ENCODE measurements around the gene ZFHX3. TPM values are rescaled to one million over a fixed set of nuclear protein-coding genes. Genes with fewer than 3 reads are reported as not detected.

The ZFHX3 gene
- polyA plus RNA-seq, 1 donor (not counting 4 experiments of a cell fraction or from before 2014, with no cell fraction given) = 1.2 TPM

DNA sequence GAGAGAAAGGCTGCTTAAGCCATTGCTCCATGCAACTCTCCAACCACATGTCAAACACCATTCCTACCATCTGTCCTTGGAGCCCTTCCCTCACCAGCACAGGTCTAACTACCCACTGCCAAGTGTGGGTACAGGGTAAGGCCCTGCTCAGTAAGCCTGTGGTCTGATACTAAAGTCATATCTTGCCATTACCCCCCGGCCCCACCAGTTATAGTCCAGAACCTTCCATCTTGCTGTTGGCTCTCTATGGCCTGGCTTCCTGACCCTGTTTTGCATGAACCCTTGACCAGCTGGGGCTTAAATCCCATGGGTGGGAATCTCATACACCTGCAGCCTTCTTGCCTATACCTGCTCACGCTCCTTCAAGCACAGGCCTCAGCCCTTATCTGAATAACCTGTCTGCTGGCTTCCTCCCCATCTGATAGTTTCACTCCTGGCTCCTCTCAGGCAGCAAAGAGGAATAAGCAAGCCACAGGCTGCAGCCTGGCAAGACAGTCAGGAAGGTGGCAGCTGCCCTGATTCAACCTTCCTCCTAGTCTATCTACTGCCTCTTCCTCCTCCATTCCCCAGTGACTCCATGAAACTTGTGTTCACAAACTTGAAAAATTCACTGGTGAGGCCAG, 64.1 kb downstream of the ZFHX3 start:
- H3K9me3 ChIP-seq (ENCODE audit: control insufficient read depth, low read depth, low read length) = no peaks in the 10 kb centered on the region

DNA sequence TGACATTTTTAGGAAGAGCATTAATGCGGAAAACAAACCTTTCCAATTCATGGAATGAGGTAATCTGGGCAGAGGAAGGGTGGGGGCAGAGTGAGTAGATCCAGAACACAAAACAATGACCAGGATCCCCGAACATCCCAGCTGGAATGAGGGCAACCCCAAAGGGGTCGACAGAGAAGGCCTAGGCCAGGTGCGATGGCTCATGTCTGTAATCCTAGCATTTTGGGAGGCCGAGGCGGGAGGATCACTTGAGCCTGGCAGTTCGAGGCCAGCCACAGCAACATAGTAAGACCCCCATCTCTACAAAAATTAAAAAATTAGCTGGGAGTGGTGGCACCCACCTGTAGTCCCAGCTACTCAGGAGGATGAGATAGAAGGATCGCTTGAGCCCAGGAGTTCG, 64.7 kb downstream of the ZFHX3 start:
- Histone ChIP-seq H3K4me2 (ENCODE audit: control insufficient read depth, extremely low read depth, insufficient read depth, low read depth, low read length) (no peak overlapping the region), H3K27ac (ENCODE audit: control insufficient read depth, insufficient read depth, low read length) (no peak overlapping the region), H3K9ac (ENCODE audit: control insufficient read depth, extremely low read depth, insufficient read depth, low read length) (no peak overlapping the region), H3K9me1 (ENCODE audit: control insufficient read depth, extremely low read depth, insufficient read depth, low read length) (peaks cover 2% of the 10 kb centered on the region), H4K20me1 (ENCODE audit: control insufficient read depth, extremely low read depth, insufficient read depth, low read length) (peaks cover 3% of the 10 kb centered on the region), H3K79me2 (ENCODE audit: control insufficient read depth, insufficient read depth, low read length) (peaks cover 31% of the 10 kb centered on the region), H3K9me3 (ENCODE audit: control insufficient read depth, low read depth, low read length) (no peaks in the 10 kb centered on the region), H3K4me3 (ENCODE audit: control insufficient read depth in 2 of 3, extremely low read depth in 1 of 3, insufficient read depth in 2 of 3, low read depth in 1 of 3, low read length in 3 of 3) (no peak overlapping the region), H3K36me3 (ENCODE audit: control insufficient read depth in 2 of 2, extremely low read depth in 1 of 2, insufficient read depth in 2 of 2, low read length in 2 of 2) (no peaks in the 10 kb centered on the region), H3K4me1 (ENCODE audit: control insufficient read depth, extremely low read depth, insufficient read depth, low read length) (peaks cover 21% of the 10 kb centered on the region), H3K27me3 (ENCODE audit: control insufficient read depth, extremely low read depth, insufficient read depth, low read length) (no peaks in the 10 kb centered on the region), H2AFZ (ENCODE audit: control insufficient read depth, low read length) (no peak overlapping the region)
- FAIRE-seq (no peak), DNase-seq (ENCODE audit: low read depth, low spot score) (no peak)
- TF ChIP-seq, protein P1, sequence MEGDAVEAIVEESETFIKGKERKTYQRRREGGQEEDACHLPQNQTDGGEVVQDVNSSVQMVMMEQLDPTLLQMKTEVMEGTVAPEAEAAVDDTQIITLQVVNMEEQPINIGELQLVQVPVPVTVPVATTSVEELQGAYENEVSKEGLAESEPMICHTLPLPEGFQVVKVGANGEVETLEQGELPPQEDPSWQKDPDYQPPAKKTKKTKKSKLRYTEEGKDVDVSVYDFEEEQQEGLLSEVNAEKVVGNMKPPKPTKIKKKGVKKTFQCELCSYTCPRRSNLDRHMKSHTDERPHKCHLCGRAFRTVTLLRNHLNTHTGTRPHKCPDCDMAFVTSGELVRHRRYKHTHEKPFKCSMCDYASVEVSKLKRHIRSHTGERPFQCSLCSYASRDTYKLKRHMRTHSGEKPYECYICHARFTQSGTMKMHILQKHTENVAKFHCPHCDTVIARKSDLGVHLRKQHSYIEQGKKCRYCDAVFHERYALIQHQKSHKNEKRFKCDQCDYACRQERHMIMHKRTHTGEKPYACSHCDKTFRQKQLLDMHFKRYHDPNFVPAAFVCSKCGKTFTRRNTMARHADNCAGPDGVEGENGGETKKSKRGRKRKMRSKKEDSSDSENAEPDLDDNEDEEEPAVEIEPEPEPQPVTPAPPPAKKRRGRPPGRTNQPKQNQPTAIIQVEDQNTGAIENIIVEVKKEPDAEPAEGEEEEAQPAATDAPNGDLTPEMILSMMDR (optimal IDR thresholded peaks at IDR 0.05 in 1 of 3, IDR thresholded peaks at IDR 0.05 in 1 of 3, conservative IDR thresholded peaks at IDR 0.05 in 1 of 3; ENCODE audit: extremely low read depth in 1 of 3, insufficient read depth in 2 of 3, low read length in 3 of 3) = no peak
- TF ChIP-seq EZH2 (IDR thresholded peaks at IDR 0.05; ENCODE audit: low read length) = no peak
- dilution Hi-C loops (cut with MboI; ENCODE audit: extremely low pct_ligation_motif_present, low sequenced_read_pairs) = no loop called here

More for the DNA sequence above, 64.1 kb downstream of the ZFHX3 start:
- Histone ChIP-seq H3K9me1 (ENCODE audit: control insufficient read depth, extremely low read depth, insufficient read depth, low read length) (peaks cover 2% of the 10 kb centered on the region), H3K36me3 (ENCODE audit: control insufficient read depth in 2 of 2, extremely low read depth in 1 of 2, insufficient read depth in 2 of 2, low read length in 2 of 2) (no peaks in the 10 kb centered on the region), H3K4me3 (ENCODE audit: control insufficient read depth in 2 of 3, extremely low read depth in 1 of 3, insufficient read depth in 2 of 3, low read depth in 1 of 3, low read length in 3 of 3) (no peak overlapping the region), H3K27me3 (ENCODE audit: control insufficient read depth, extremely low read depth, insufficient read depth, low read length) (no peaks in the 10 kb centered on the region), H3K27ac (ENCODE audit: control insufficient read depth, insufficient read depth, low read length) (no peak overlapping the region), H3K4me1 (ENCODE audit: control insufficient read depth, extremely low read depth, insufficient read depth, low read length) (peaks cover 27% of the 10 kb centered on the region), H3K9ac (ENCODE audit: control insufficient read depth, extremely low read depth, insufficient read depth, low read length) (no peak overlapping the region), H3K79me2 (ENCODE audit: control insufficient read depth, insufficient read depth, low read length) (peaks cover 31% of the 10 kb centered on the region), H3K4me2 (ENCODE audit: control insufficient read depth, extremely low read depth, insufficient read depth, low read depth, low read length) (no peak overlapping the region), H4K20me1 (ENCODE audit: control insufficient read depth, extremely low read depth, insufficient read depth, low read length) (peaks cover 3% of the 10 kb centered on the region), H2AFZ (ENCODE audit: control insufficient read depth, low read length) (no peak overlapping the region)
- no peak for DNase-seq (ENCODE audit: low read depth, low spot score)
- TF ChIP-seq, protein P1 (optimal IDR thresholded peaks at IDR 0.05 in 1 of 3, IDR thresholded peaks at IDR 0.05 in 1 of 3, conservative IDR thresholded peaks at IDR 0.05 in 1 of 3; ENCODE audit: extremely low read depth in 1 of 3, insufficient read depth in 2 of 3, low read length in 3 of 3) = no peak
- FAIRE-seq = no peak
- dilution Hi-C loops (cut with MboI; ENCODE audit: extremely low pct_ligation_motif_present, low sequenced_read_pairs) = no loop called here
